HFFc6 (cell line): ENCODE results near the gene POP5. TPM values are rescaled to one million over a fixed set of nuclear protein-coding genes. Genes with fewer than 3 reads are reported as not detected.

Source experiments
- DNase-seq: peaks from one replicate; pipeline ENCODE4 v3.0.0-alpha.2; 2018
- H3K27ac Mint-ChIP-seq: 2 replicates; pipeline ENCODE4 v1.8.0; 2020; ENCODE audit warnings: mild to moderate bottlenecking, mixed read lengths
- H3K27me3 Mint-ChIP-seq: 2 replicates; pipeline ENCODE4 v1.8.0; 2021; ENCODE audit warnings: mild to moderate bottlenecking, moderate library complexity, mixed read lengths; ENCODE audit not compliant: insufficient read depth
- H3K36me3 Mint-ChIP-seq: 2 replicates; pipeline ENCODE4 v1.8.0; 2021; ENCODE audit warnings: low read depth, mixed read lengths
- H3K4me1 Mint-ChIP-seq: 2 replicates; pipeline ENCODE4 v1.8.0; 2020; ENCODE audit warnings: low read depth, mixed read lengths
- H3K4me3 Mint-ChIP-seq: 2 replicates; pipeline ENCODE4 v1.8.0; 2020; ENCODE audit warnings: mild to moderate bottlenecking, moderate library complexity, mixed read lengths
- H3K9me3 Mint-ChIP-seq: 2 replicates; pipeline ENCODE4 v1.8.0; 2020; ENCODE audit warnings: mild to moderate bottlenecking, mixed read lengths
- CTCF ChIP-seq: fragments of 200-600 bp; sonication (generic); IDR thresholded peaks from 2 replicates; pipeline ENCODE4 v1.5.0; 2021; ENCODE audit warnings: antibody characterized with exemption, mild to moderate bottlenecking
- total RNA-seq, 6 experiments: library from RNA; stranded (reverse); fragmentation: NEBNext Ultra II Directional; extraction: Animal tissue kit (Norgen Biotek cat#: 25700); gene quantifications; 2 replicates in 1 of 6; 3 replicates in 5 of 6; pipeline ENCODE4 v1.2.3, GENCODE V29; 2021

Gene POP5
- total RNA-seq, 6 experiments from 2014 or later: 56.5 to 63.4 (median 60.6) TPM

- Mint-ChIP-seq H3K4me1 (peaks cover 37% of the 10 kb centered on the region), H3K36me3 (no peaks in the 10 kb centered on the region), H3K27ac (no peak overlapping the region; the same call in 1 of the 2 replicates), H3K27me3 (peaks cover 16% of the 10 kb centered on the region), H3K4me3 (peak overlapping the region; percentile 84), H3K9me3 (no peaks in the 10 kb centered on the region)
- DNase-seq: no peak
- TF ChIP-seq CTCF: peak; percentile 60
Observed at GRCh38 chr12:120584343-120585149, 3.3 kb upstream of the POP5 start.

DNA sequence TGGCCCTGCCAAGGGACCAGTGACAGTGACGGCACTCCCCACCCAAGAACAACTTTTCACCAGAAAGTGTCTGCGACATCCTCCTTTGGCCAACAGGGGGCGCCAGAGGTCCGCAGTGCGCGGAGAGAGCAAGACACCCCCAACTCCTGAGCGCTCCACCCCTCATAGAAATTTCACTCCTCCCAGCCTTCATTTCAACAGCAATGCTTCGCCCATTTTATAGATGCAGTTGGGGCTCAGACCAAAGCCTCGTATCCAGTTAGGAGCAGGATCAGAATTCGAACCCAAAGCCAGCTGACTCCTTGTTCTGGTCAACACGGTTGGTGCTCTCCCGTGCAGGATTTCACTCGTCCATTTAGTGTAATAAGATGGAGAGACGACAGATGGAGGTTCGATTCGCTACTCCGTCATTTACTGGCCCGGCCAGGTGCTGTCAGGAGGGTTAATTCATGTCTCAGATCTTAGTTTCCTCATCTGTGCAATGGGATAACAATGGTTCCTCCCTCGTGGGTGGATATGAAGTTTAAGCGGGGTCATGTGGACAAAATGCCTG is 2.4 kb upstream of the POP5 start:
- DNase-seq: peak; percentile 47
- H3K27me3 Mint-ChIP-seq: peaks cover 14% of the 10 kb centered on the region
- peaks cover 39% of the 10 kb centered on the region for H3K4me1 Mint-ChIP-seq
- no peaks in the 10 kb centered on the region for H3K36me3 Mint-ChIP-seq
- TF ChIP-seq CTCF: peak; percentile 97
- H3K9me3 Mint-ChIP-seq: no peaks in the 10 kb centered on the region
- no peak overlapping the region; the same call in 1 of the 2 replicates for H3K27ac Mint-ChIP-seq
- peak overlapping the region; percentile 84 for H3K4me3 Mint-ChIP-seq

DNA sequence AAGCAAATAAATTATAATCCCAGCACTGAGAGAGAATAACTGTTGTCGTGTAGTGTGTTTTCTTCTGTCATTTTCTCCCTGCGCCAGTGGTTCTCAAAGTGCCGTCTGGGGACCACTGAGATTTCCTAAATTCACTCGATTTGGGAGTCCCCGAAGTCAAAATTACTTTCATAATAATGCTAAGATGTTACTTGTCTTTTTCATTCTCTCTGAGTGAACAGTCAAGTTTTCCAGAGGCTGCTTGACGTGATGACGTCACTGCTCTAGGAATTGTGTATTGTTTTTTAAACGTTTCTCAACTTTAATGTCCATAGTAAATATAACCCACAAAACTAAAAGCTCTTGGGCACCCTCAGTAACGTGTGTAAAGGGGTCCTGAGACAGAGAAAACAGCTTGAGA is 796 bp upstream of the POP5 start:
- peak overlapping the region; percentile 74 for H3K27ac Mint-ChIP-seq
- H3K4me1 Mint-ChIP-seq: peaks cover 39% of the 10 kb centered on the region
- peaks cover 14% of the 10 kb centered on the region for H3K27me3 Mint-ChIP-seq
- no peak for DNase-seq
- H3K9me3 Mint-ChIP-seq: no peaks in the 10 kb centered on the region
- peaks cover 6% of the 10 kb centered on the region; the same call in 1 of the 2 replicates for H3K36me3 Mint-ChIP-seq
- no peak for TF ChIP-seq CTCF
- H3K4me3 Mint-ChIP-seq: peak overlapping the region; percentile 97

DNA sequence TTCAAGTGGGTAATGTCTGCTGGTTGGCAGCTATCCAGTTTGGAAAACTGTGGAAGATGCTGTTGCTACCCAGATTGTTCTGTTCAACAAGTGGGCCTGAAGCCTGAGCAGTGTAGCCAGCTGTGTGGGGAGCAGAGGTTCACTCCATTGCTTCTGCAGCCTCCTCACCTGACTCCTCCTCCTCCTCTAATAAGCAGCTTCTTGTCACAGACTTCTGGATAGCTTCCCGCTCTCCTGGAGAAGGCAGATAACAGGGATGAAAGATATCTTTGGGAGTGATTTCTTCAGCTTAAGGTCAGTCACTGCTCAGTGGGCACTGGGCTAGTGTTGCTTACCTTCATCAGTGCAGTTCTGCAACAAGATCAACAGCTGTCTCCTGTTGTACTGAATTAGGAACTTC is 2.0 kb downstream of the POP5 start:
- Mint-ChIP-seq H3K27ac (no peak overlapping the region; the same call in 1 of the 2 replicates), H3K36me3 (peaks cover 16% of the 10 kb centered on the region), H3K4me1 (peaks cover 38% of the 10 kb centered on the region), H3K4me3 (no peak overlapping the region), H3K27me3 (peaks cover 11% of the 10 kb centered on the region), H3K9me3 (no peaks in the 10 kb centered on the region)
- DNase-seq: no peak
- TF ChIP-seq CTCF: no peak

- no peak overlapping the region for H3K4me3 Mint-ChIP-seq
- DNase-seq: no peak
- H3K27ac Mint-ChIP-seq: peak overlapping the region; percentile 24
- H3K9me3 Mint-ChIP-seq: no peaks in the 10 kb centered on the region
- H3K36me3 Mint-ChIP-seq: peaks cover 45% of the 10 kb centered on the region
- no peaks in the 10 kb centered on the region; the same call in 1 of the 2 replicates for H3K27me3 Mint-ChIP-seq
- H3K4me1 Mint-ChIP-seq: peaks cover 15% of the 10 kb centered on the region
- no peak for TF ChIP-seq CTCF
Observed at GRCh38 chr12:120574106-120574505, 7.1 kb downstream of the POP5 start.
